SKM-1 treated with dmso at 0.1 percent for 144 hours (cell line): ENCODE measurements around the gene PCDHGB7.
"Not testable (repeated sequence)": the region's sequence is repeated elsewhere in the genome, so short reads cannot be mapped to it uniquely, and the experiment has no call there.

ENCODE experiments used
- DNase-seq: peaks from one replicate; lab custom pipeline; 2025; ENCODE audit not compliant: unreplicated experiment; lab: John Stamatoyannopoulos, UW

The PCDHGB7 gene

DNA sequence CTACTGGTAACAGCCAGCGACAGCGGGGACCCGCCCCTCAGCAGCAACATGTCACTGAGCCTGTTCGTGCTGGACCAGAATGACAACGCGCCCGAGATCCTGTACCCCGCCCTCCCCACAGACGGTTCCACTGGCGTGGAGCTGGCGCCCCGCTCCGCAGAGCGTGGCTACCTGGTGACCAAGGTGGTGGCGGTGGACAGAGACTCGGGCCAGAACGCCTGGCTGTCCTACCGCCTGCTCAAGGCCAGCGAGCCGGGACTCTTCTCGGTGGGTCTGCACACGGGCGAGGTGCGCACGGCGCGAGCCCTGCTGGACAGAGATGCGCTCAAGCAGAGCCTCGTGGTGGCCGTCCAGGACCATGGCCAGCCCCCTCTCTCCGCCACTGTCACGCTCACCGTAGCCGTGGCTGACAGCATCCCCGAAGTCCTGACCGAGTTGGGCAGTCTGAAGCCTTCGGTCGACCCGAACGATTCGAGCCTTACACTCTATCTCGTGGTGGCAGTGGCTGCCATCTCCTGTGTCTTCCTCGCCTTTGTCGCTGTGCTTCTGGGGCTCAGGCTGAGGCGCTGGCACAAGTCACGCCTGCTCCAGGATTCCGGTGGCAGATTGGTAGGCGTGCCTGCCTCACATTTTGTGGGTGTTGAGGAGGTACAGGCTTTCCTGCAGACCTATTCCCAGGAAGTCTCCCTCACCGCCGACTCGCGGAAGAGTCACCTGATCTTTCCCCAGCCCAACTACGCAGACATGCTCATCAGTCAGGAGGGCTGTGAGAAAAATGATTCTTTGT is 22.9 kb upstream of the PCDHGB7 start:
- not testable (repeated sequence) for DNase-seq

GRCh38 chr5:141397756-141398551 is 19.5 kb upstream of the PCDHGB7 start, which contains the start of gene PCDHGB5:
Gene PCDHGB5 (plus strand): TSS chr5:141397947. CDS start chr5:141398128, 181 bp downstream.
- peak; percentile 14 for DNase-seq

GRCh38 chr5:141398608-141399007 is 18.9 kb upstream of the PCDHGB7 start:
- DNase-seq = no peak

DNA sequence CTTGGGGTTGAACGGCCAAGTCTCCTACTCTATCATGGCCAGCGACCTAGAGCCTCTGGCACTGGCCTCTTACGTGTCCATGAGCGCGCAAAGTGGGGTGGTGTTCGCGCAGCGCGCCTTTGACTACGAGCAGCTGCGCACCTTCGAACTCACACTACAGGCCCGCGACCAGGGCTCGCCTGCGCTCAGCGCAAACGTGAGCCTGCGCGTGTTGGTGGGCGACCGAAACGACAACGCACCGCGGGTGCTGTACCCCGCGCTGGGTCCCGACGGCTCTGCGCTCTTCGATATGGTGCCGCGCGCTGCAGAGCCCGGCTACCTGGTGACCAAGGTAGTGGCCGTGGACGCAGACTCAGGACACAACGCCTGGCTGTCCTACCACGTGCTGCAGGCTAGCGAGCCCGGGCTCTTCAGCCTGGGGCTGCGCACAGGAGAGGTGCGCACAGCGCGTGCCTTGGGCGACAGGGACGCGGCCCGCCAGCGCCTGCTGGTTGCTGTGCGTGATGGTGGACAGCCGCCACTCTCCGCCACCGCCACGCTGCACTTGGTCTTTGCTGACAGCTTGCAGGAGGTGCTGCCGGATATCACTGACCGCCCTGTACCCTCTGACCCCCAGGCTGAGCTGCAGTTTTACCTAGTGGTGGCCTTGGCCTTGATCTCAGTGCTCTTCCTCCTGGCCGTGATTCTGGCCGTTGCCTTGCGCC is 17.8 kb upstream of the PCDHGB7 start:
- DNase-seq = no peak

- DNase-seq = no peak
These were observed 14.8 kb upstream of the PCDHGB7 start, which contains the start of gene PCDHGA9 for GRCh38 chr5:141402553-141403243. Gene PCDHGA9 (plus strand): TSS chr5:141402778. CDS start chr5:141402953, 175 bp downstream.

DNA sequence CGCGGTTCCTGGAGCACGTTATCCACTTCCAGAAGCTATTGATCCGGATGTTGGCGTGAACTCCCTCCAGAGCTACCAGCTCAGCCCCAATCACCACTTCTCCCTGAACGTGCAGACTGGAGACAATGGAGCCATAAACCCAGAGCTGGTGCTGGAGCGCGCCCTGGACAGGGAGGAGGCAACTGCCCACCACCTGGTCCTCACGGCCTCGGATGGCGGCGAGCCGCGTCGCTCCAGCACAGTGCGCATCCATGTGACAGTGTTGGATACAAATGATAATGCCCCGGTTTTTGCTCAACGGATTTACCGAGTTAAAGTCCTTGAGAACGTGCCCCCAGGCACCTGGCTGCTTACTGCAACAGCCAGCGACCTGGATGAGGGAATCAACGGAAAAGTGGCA is 14.1 kb upstream of the PCDHGB7 start:
- DNase-seq = no peak

- DNase-seq = not testable (repeated sequence)
These were observed 9.5 kb upstream of the PCDHGB7 start, which contains the start of gene PCDHGB6 for GRCh38 chr5:141407790-141408505. Gene PCDHGB6 (plus strand): TSS chr5:141408021. CDS start chr5:141408203, 182 bp downstream.

DNA sequence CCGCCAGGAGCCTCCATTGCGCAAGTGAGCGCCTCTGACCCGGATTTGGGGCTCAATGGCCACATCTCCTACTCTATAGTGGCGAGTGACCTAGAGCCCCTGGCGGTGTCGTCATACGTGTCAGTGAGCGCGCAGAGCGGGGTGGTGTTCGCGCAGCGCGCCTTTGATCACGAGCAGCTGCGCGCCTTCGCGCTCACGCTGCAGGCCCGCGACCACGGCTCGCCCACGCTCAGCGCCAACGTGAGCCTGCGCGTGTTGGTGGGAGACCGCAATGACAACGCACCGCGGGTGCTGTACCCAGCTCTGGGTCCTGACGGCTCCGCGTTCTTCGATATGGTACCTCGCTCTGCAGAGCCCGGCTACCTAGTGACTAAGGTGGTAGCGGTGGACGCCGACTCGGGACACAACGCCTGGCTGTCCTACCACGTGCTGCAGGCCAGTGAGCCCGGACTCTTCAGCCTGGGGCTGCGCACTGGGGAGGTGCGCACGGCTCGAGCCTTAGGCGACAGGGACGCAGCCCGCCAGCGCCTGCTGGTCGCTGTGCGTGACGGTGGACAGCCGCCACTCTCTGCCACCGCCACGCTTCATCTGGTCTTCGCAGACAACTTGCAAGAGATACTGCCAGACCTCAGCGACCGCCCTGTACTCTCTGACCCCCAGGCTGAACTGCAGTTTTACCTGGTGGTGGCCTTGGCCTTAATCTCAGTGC is 7.7 kb upstream of the PCDHGB7 start:
- DNase-seq = no peak

- DNase-seq = no peak
These were observed 5.9 kb upstream of the PCDHGB7 start for GRCh38 chr5:141411575-141411974.

DNA sequence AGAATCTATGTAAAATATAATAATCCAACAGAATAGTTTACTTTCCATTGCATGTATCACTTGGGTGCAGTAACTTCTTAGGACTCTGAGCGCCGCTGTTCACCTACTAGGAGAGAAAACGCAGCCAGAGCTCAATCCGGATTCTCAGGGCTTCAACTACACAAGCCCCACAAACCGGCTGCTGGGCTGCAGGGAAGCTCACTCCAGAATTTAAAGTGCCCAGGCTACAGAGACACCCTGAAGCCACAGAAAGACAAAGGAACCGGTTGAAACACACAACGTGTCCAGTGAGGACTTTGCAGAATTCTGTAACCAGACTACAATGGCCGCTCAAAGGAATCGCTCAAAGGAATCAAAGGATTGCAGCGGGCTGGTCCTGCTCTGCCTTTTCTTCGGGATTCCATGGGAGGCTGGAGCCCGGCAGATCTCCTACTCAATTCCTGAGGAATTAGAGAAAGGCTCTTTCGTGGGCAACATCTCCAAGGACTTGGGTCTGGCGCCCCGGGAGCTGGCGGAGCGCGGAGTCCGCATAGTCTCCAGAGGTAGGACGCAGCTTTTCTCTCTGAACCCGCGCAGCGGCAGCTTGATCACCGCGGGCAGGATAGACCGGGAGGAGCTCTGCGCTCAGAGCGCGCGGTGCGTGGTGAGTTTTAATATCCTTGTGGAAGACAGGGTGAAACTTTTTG is 4.5 kb upstream of the PCDHGB7 start, which contains the start of gene PCDHGA10:
PCDHGA10 (plus strand) TSS at position 134 of the 686 bp plus-strand sequence; CDS start at position 323, 189 bp downstream.
- DNase-seq = peak; percentile 75

DNA sequence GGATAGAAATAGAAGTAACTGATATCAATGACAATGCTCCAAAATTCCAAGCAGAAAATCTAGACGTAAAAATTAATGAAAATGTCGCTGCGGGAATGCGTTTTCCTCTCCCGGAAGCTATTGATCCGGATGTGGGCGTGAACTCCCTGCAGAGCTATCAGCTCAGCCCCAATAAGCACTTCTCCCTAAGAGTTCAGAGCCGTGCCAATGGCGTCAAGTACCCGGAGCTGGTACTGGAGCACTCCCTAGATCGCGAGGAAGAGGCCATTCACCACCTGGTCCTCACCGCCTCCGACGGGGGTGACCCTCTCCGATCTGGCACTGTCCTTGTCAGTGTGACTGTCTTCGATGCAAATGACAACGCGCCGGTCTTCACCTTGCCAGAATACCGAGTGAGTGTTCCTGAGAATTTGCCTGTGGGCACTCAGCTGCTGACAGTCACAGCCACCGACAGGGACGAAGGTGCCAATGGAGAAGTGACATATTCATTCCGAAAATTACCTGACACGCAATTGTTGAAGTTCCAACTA is 3.9 kb upstream of the PCDHGB7 start:
- DNase-seq = no peak

DNA sequence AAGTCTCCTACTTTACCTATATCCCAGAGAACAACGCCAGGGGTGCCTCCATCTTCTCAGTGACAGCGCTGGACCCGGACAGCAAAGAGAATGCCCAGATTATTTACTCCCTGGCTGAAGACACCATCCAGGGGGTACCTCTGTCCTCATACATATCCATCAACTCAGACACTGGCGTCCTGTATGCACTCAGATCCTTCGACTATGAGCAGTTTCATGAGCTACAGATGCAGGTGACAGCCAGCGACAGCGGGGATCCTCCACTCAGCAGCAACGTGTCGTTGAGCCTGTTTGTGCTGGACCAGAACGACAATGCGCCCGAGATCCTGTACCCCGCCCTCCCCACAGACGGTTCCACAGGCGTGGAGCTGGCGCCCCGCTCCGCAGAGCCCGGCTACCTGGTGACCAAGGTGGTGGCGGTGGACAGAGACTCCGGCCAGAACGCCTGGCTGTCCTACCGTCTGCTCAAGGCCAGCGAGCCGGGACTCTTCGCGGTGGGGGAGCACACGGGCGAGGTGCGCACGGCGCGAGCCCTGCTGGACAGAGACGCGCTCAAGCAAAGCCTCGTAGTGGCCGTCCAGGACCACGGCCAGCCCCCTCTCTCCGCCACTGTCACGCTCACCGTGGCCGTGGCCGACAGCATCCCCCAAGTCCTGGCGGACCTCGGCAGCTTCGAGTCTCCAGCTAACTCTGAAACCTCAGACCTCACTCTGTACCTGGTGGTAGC is 2.8 kb upstream of the PCDHGB7 start:
- not testable (repeated sequence) for DNase-seq

- not testable (repeated sequence) for DNase-seq
These were observed 2.2 kb upstream of the PCDHGB7 start for GRCh38 chr5:141415275-141415618.

DNA sequence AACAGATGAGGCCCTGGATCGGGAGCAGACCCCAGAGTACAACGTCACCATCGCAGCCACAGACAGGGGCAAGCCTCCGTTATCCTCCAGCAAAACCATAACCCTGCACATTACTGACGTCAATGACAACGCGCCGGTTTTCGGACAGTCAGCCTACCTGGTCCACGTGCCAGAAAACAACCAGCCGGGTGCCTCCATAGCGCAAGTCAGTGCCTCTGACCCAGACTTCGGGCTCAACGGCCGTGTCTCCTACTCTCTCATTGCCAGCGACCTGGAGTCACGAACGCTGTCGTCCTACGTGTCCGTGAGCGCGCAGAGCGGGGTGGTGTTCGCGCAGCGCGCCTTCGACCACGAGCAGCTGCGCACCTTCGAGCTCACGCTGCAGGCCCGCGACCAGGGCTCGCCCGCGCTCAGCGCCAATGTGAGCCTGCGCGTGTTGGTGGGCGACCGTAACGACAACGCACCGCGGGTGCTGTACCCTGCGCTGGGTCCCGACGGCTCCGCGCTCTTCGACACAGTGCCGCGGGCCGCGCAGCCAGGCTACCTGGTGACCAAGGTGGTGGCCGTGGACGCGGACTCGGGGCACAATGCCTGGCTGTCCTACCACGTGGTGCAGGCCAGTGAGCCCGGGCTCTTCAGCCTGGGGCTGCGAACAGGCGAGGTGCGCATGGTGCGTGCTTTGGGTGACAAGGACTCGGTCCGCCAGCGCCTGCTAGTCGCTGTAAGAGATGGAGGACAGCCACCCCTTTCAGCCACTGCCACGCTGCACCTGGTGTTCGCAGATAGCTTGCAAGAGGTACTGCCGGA is 1.8 kb downstream of the PCDHGB7 start:
- no peak for DNase-seq

- DNase-seq = no peak
These were observed 3.5 kb downstream of the PCDHGB7 start, which contains the start of gene PCDHGA11 for GRCh38 chr5:141420855-141421488. Gene PCDHGA11 (plus strand): TSS chr5:141421051. CDS start chr5:141421228, 177 bp downstream.

DNA sequence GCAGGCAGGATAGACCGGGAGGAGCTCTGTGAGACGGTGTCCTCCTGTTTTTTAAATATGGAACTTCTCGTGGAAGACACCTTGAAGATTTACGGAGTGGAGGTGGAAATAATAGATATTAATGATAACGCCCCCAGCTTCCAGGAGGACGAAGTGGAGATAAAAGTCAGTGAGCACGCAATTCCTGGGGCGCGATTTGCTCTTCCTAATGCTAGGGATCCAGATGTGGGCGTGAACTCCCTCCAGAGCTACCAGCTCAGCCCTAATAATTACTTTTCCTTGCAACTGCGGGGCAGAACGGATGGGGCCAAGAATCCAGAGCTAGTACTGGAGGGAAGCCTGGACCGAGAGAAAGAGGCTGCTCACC is 4.0 kb downstream of the PCDHGB7 start:
- DNase-seq = no peak
